GM13976 (cell line): ENCODE measurements around the gene OTOL1.

Experiments
- DNase-seq: peaks from one replicate; pipeline ENCODE4 v3.0.0; 2012; ENCODE audit warnings: low spot score
- CTCF ChIP-seq: IDR thresholded peaks from 2 replicates; pipeline ENCODE4 v1.5.1; 2012; ENCODE audit warnings: borderline replicate concordance, mild to moderate bottlenecking; ENCODE audit not compliant: insufficient read depth; ENCODE audit errors: extremely low read depth, missing control alignments, control extremely low read depth
- in situ Hi-C: fragments of 300-500 bp; cut with MboI; formaldehyde crosslinking; loops from one replicate; pipeline ENCODE4 v1.12.0; 2022; ENCODE audit warnings: low sequenced_read_pairs, mixed read lengths, inconsistent platforms; ENCODE audit not compliant: unreplicated experiment

The OTOL1 gene

GRCh38 chr3:161551697-161552096 is 55.1 kb downstream of the OTOL1 start:
- TF ChIP-seq CTCF: no peak
- in situ Hi-C loops: no loop called here
- DNase-seq: no peak

GRCh38 chr3:161552984-161553560 is 56.5 kb downstream of the OTOL1 start:
- DNase-seq: no peak
- no peak for TF ChIP-seq CTCF
- in situ Hi-C loops: no loop called here
